Smooth muscle cell (in vitro differentiated cells): ENCODE measurements around the gene ANKRD65. TPM values are rescaled to one million over a fixed set of nuclear protein-coding genes. Genes with fewer than 3 reads are reported as not detected.
"Not testable (repeated sequence)": the region's sequence is repeated elsewhere in the genome, so short reads cannot be mapped to it uniquely, and the experiment has no call there.

Experiments
- DNase-seq: peaks from one replicate; lab custom pipeline; 2025; ENCODE audit not compliant: unreplicated experiment; lab: John Stamatoyannopoulos, UW
- H2AFZ ChIP-seq: fragments of 200-600 bp; sonication (generic); 2 replicates; pipeline ENCODE4 v1.6.0; 2016; ENCODE audit warnings: antibody characterized with exemption, low read depth, mild to moderate bottlenecking
- H3F3A ChIP-seq: fragments of 200-600 bp; sonication (generic); 2 replicates; pipeline ENCODE4 v1.6.0; 2017; ENCODE audit warnings: antibody characterized with exemption, low read depth
- H3K27ac ChIP-seq: fragments of 200-600 bp; sonication (generic); 2 replicates; pipeline ENCODE4 v1.5.1; 2016; ENCODE audit warnings: low read depth, mild to moderate bottlenecking
- H3K27me3 ChIP-seq: fragments of 200-600 bp; sonication (generic); 2 replicates; pipeline ENCODE4 v1.6.1; 2016; ENCODE audit warnings: low read depth, mild to moderate bottlenecking
- H3K36me3 ChIP-seq: fragments of 200-600 bp; sonication (generic); 2 replicates; pipeline ENCODE4 v1.5.1; 2016; ENCODE audit warnings: low read depth
- H3K4me1 ChIP-seq: fragments of 200-600 bp; sonication (generic); 2 replicates; pipeline ENCODE4 v1.5.1; 2016; ENCODE audit warnings: low read depth
- H3K4me2 ChIP-seq: fragments of 200-600 bp; sonication (generic); 2 replicates; pipeline ENCODE4 v1.6.0; 2016; ENCODE audit warnings: mild to moderate bottlenecking
- H3K4me3 ChIP-seq: fragments of 200-600 bp; sonication (generic); 2 replicates; pipeline ENCODE4 v1.5.1; 2016; ENCODE audit warnings: mild to moderate bottlenecking
- H3K79me2 ChIP-seq: fragments of 200-600 bp; sonication (generic); 2 replicates; pipeline ENCODE4 v1.6.0; 2016; ENCODE audit warnings: low read depth, mild to moderate bottlenecking
- H3K9ac ChIP-seq: fragments of 200-600 bp; sonication (generic); 2 replicates; pipeline ENCODE4 v1.6.0; 2016; ENCODE audit warnings: low read depth
- H3K9me3 ChIP-seq: fragments of 200-600 bp; sonication (generic); replicated peaks from 2 replicates; pipeline ENCODE4 v1.5.1; 2016; ENCODE audit warnings: low read depth
- H4K20me1 ChIP-seq: fragments of 200-600 bp; sonication (generic); 2 replicates; pipeline ENCODE4 v1.6.0; 2016; ENCODE audit warnings: low read depth
- WGBS: methylation state at CpG from one replicate; pipeline ENCODE4 v1.1.7; 2016; ENCODE audit warnings: low lambda C conversion rate; 5-methylcytosine and 5-hydroxymethylcytosine counted together
- polyA plus RNA-seq: library from polyadenylated mRNA; unstranded; fragments of >200 nt; fragmentation: Nextera tagmentation; extraction: Ambion mirVana; gene quantifications from 2 replicates; pipeline ENCODE4 v1.2.1, GENCODE V29; 2016
- total RNA-seq: library from RNA; depleted of rRNA; stranded (reverse); fragments of >200 nt; gene quantifications from 2 replicates; pipeline ENCODE4 v1.2.3, GENCODE V29; 2014
- TF ChIP-seq, protein P1 (sequence below): fragments of 200-600 bp; sonication (generic); IDR thresholded peaks from 2 replicates; pipeline ENCODE4 v1.5.1; 2017; ENCODE audit warnings: borderline replicate concordance, mild to moderate bottlenecking, antibody characterized with exemption; ENCODE audit not compliant: insufficient read depth, poor library complexity, severe bottlenecking

Gene ANKRD65
- total RNA-seq = 5.3 and 10.1 TPM in 2 replicates
- polyA plus RNA-seq = 6.1 and 30.1 TPM in 2 replicates

GRCh38 chr1:1421147-1421906 is at the start of gene ANKRD65:
Gene ANKRD65 (minus strand): TSS chr1:1421276. CDS start chr1:1421005, 271 bp downstream.
- H3K27ac ChIP-seq = peak within 1 kb of the TSS; percentile 53
- H3K27me3 ChIP-seq = no peaks in the 10 kb centered on the region
- no peaks in the 10 kb centered on the region for H3K9me3 ChIP-seq
- H2AFZ ChIP-seq = no peak within 1 kb of the TSS
- H3F3A ChIP-seq = peaks cover 7% of the 10 kb centered on the region
- DNase-seq = no peak
- H3K9ac ChIP-seq = no peak within 1 kb of the TSS
- peak within 1 kb of the TSS; percentile 54 for H3K4me2 ChIP-seq
- TF ChIP-seq, protein P1, sequence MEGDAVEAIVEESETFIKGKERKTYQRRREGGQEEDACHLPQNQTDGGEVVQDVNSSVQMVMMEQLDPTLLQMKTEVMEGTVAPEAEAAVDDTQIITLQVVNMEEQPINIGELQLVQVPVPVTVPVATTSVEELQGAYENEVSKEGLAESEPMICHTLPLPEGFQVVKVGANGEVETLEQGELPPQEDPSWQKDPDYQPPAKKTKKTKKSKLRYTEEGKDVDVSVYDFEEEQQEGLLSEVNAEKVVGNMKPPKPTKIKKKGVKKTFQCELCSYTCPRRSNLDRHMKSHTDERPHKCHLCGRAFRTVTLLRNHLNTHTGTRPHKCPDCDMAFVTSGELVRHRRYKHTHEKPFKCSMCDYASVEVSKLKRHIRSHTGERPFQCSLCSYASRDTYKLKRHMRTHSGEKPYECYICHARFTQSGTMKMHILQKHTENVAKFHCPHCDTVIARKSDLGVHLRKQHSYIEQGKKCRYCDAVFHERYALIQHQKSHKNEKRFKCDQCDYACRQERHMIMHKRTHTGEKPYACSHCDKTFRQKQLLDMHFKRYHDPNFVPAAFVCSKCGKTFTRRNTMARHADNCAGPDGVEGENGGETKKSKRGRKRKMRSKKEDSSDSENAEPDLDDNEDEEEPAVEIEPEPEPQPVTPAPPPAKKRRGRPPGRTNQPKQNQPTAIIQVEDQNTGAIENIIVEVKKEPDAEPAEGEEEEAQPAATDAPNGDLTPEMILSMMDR = no peak
- no peaks in the 10 kb centered on the region for H3K36me3 ChIP-seq
- H3K4me1 ChIP-seq = peaks cover 11% of the 10 kb centered on the region
- no peaks in the 10 kb centered on the region for H4K20me1 ChIP-seq
- H3K4me3 ChIP-seq = peak within 1 kb of the TSS; percentile 8
- 80% methylated on average over 17 of the region's 18 CpGs for WGBS
- H3K79me2 ChIP-seq = no peaks in the 10 kb centered on the region

- not testable (repeated sequence) for H3K4me1 ChIP-seq, H3K36me3 ChIP-seq, H3K27ac ChIP-seq, DNase-seq, H3K9me3 ChIP-seq, H3F3A ChIP-seq, H2AFZ ChIP-seq, H4K20me1 ChIP-seq, H3K4me2 ChIP-seq, H3K4me3 ChIP-seq, H3K27me3 ChIP-seq, H3K9ac ChIP-seq
- H3K79me2 ChIP-seq = peaks cover 10% of the 10 kb centered on the region
- WGBS = 94% methylated on average over 22 of the region's 44 CpGs
Observed at GRCh38 chr1:1468196-1468985, 47.3 kb upstream of the ANKRD65 start.

GRCh38 chr1:1463312-1463711 is 42.2 kb upstream of the ANKRD65 start:
- TF ChIP-seq, protein P1 = no peak
- Histone ChIP-seq H3K4me3 (no peak overlapping the region), H3K36me3 (no peaks in the 10 kb centered on the region), H3K9me3 (no peaks in the 10 kb centered on the region), H2AFZ (no peak overlapping the region), H3K79me2 (no peaks in the 10 kb centered on the region), H3K9ac (no peak overlapping the region), H3K27ac (no peak overlapping the region), H3K4me2 (no peak overlapping the region), H3K27me3 (no peaks in the 10 kb centered on the region), H3F3A (no peaks in the 10 kb centered on the region), H3K4me1 (no peaks in the 10 kb centered on the region), H4K20me1 (no peaks in the 10 kb centered on the region)
- no peak for DNase-seq
- 95% methylated on average over 7 of the region's 7 CpGs for WGBS

GRCh38 chr1:1462318-1462966 is 41.4 kb upstream of the ANKRD65 start:
- Histone ChIP-seq H3K27me3 (no peaks in the 10 kb centered on the region), H3K9ac (no peak overlapping the region), H4K20me1 (no peaks in the 10 kb centered on the region), H3K79me2 (no peaks in the 10 kb centered on the region), H3K4me1 (no peaks in the 10 kb centered on the region), H3F3A (no peaks in the 10 kb centered on the region), H3K27ac (no peak overlapping the region), H3K36me3 (no peaks in the 10 kb centered on the region), H3K4me3 (no peak overlapping the region), H3K9me3 (no peaks in the 10 kb centered on the region), H3K4me2 (no peak overlapping the region), H2AFZ (no peak overlapping the region)
- DNase-seq = no peak
- WGBS = 86% methylated on average over 26 of the region's 26 CpGs
- TF ChIP-seq, protein P1 = no peak
